KOPT-K1 (cell line): Measurements from ENCODE around the gene CCAR1.
"Not testable (repeated sequence)": the region's sequence is repeated elsewhere in the genome, so short reads cannot be mapped to it uniquely, and the experiment has no call there.

ENCODE experiments used
- H3K27ac ChIP-seq: fragments of 200-600 bp; sonication (generic); 2 replicates; pipeline ENCODE4 v1.5.1; 2016; ENCODE audit warnings: antibody characterized with exemption, mild to moderate bottlenecking, low read depth, low read length; ENCODE audit not compliant: poor library complexity, severe bottlenecking
- H3K36me3 ChIP-seq: fragments of 200-600 bp; sonication (generic); 2 replicates; pipeline ENCODE4 v1.5.1; 2017; ENCODE audit warnings: antibody characterized with exemption, mild to moderate bottlenecking, low read length, moderate library complexity; ENCODE audit not compliant: insufficient read depth
- H3K9me3 ChIP-seq: fragments of 200-600 bp; sonication (generic); 2 replicates; pipeline ENCODE4 v1.5.1; 2017; ENCODE audit warnings: antibody characterized with exemption, low read length, mild to moderate bottlenecking; ENCODE audit not compliant: insufficient read depth, poor library complexity, severe bottlenecking

CCAR1 gene

GRCh38 chr10:68829521-68829920, 108.5 kb downstream of the CCAR1 start:
- H3K9me3 ChIP-seq = no peaks in the 10 kb centered on the region
- no peaks in the 10 kb centered on the region for H3K36me3 ChIP-seq
- H3K27ac ChIP-seq = no peak overlapping the region

DNA sequence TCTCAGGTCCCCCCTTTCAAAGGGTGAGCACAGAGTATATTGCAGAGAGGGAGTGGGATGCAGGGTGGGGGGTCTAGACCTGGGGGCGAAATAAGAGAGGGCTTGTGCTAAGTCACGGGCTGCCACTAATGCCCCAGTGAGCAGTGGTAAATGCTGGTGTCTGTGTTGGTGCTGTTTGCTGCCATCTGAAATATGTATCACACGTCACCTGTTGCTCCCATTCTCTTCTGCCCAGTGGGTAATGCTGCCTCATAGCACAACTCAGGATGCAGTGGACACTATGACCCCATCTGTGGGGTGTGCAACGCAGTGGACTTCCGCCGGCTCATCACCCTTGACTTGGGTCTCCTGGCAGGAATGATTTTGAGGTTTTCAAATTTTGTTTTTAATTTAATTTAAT, 108.9 kb downstream of the CCAR1 start:
- H3K27ac ChIP-seq = no peak overlapping the region
- H3K9me3 ChIP-seq = no peaks in the 10 kb centered on the region

DNA sequence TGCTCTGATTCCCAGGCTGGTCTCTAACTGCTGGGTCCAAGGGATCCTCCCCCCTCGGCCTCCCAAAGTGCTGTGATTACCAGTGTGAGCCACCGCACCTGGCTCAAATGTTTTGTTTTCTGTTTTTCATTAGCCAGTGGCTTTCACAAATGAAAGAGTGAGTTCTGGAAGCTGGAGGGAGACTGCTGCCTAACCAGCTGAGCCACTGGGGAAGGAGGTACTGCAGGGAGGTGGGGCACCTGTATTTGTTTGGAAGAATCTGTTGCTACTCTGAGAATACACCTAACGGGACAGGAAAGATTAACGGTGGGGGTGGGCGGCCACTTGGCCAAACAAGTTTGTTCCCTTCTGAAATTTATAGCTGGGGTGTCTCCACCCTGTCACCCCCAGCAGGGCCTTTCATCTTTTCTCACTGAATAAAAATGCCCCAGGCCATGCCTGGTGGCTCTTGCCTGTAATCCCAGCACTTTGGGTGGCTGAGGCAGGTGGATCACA, 111.0 kb downstream of the CCAR1 start:
- H3K27ac ChIP-seq = no peak overlapping the region
- H3K9me3 ChIP-seq = no peaks in the 10 kb centered on the region
- no peaks in the 10 kb centered on the region for H3K36me3 ChIP-seq

More for the DNA sequence above, 108.9 kb downstream of the CCAR1 start:
- H3K36me3 ChIP-seq = no peaks in the 10 kb centered on the region

GRCh38 chr10:68832601-68833000, 111.6 kb downstream of the CCAR1 start:
- Histone ChIP-seq H3K9me3 (no peaks in the 10 kb centered on the region), H3K27ac (no peak overlapping the region)

DNA sequence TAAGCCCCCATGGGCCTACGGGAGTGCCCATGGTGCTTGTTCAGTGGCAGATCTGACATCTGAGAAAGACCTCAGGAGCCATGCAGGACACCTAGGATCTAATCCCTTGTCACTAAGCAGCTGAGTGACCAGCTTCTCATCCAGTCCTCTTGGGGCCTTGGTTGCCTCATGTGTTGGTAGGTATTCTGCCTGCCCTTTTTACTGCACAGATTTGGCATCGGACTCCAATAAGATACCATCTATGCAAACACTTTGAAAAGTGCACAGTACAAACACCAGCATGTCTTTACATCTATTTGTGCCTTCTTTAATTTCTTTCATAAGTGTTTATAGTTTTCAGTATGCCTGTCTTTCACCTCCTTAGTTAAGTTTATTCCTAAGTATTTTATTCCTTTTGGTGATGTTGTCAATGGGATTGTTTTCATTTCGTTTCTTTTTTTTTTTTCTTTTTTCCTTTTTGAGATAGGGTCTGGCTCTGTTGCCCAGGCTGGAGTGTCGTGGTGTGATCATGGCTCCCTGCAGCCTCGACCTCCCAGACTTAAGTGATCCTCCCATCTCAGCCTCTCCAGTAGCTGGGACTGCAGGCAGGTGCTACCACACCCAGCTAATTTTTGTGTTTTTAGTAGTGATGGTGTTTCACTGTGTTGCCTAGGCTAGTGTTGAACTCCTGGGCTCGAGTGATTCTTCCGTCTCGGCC, 116.7 kb downstream of the CCAR1 start:
- no peak overlapping the region for H3K27ac ChIP-seq
- H3K36me3 ChIP-seq = no peaks in the 10 kb centered on the region
- no peaks in the 10 kb centered on the region for H3K9me3 ChIP-seq

More at GRCh38 chr10:68832601-68833000, 111.6 kb downstream of the CCAR1 start:
- H3K36me3 ChIP-seq = no peaks in the 10 kb centered on the region

DNA sequence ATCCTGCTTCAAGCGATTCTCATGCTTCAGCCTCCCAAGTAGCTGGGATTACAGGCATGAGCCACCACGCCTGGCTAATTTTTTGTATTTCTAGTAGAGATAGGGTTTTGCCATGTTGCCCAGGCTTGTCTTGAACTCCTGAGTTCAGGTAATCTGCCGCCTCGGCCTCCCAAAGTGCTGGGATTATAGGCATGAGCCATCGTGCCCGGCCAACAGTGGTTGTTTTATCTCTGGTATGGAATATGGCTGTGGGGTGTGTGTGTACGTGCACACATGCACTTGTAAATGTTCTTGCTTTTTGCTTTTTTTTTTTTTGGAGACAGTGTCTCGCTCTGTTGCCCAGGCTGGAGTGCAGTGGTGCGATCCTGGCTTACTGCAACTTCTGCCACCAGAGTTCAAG, 119.6 kb downstream of the CCAR1 start:
- not testable (repeated sequence) for H3K36me3 ChIP-seq, H3K9me3 ChIP-seq, H3K27ac ChIP-seq
